Thymus (tissue), 11 donors: ENCODE results near the gene SHISA4. TPM values are rescaled to one million over a fixed set of nuclear protein-coding genes. Genes with fewer than 3 reads are reported as not detected.

Experiments used
- DNase-seq, 9 donors: peaks; one replicate each; pipeline ENCODE4 v3.0.0-alpha.2; 2013; ENCODE audit warnings: low spot score in 9 of 9, low read depth in 6 of 9, missing footprints in 1 of 9
- H3K27ac ChIP-seq, 2 donors: one replicate each; pipeline ENCODE4 v1.5.1; 2013; ENCODE audit warnings: control low read depth in 1 of 2, low read depth in 1 of 2, low read length in 1 of 2, mild to moderate bottlenecking in 1 of 2, moderate library complexity in 1 of 2
- H3K27me3 ChIP-seq, 2 donors: one replicate each; pipeline ENCODE4 v1.5.1; 2013; ENCODE audit warnings: low read length in 1 of 2; ENCODE audit not compliant: control insufficient read depth in 2 of 2, insufficient read depth in 1 of 2
- H3K36me3 ChIP-seq, 2 donors: one replicate each; pipeline ENCODE4 v1.5.1; 2013; ENCODE audit warnings: low read length in 1 of 2, mild to moderate bottlenecking in 1 of 2, moderate library complexity in 1 of 2; ENCODE audit not compliant: control insufficient read depth in 2 of 2, insufficient read depth in 2 of 2
- H3K4me1 ChIP-seq, 2 donors: one replicate each; pipeline ENCODE4 v1.5.1; 2013; ENCODE audit warnings: low read length in 2 of 2; ENCODE audit not compliant: control insufficient read depth in 2 of 2, insufficient read depth in 2 of 2
- H3K4me3 ChIP-seq, 2 donors: one replicate each; pipeline ENCODE4 v1.5.1; 2013; ENCODE audit warnings: low read length in 2 of 2, control low read depth in 1 of 2, mild to moderate bottlenecking in 1 of 2
- H3K9me3 ChIP-seq, 2 donors: one replicate each; pipeline ENCODE4 v1.5.1; 2013; ENCODE audit warnings: low read length in 1 of 2, mild to moderate bottlenecking in 1 of 2; ENCODE audit not compliant: control insufficient read depth in 2 of 2, insufficient read depth in 1 of 2
- WGBS: extraction: QIAGEN DNeasy Blood & Tissue Kit; methylation state at CpG from one replicate; pipeline ENCODE4 v1.1.7; 2013; 5-methylcytosine and 5-hydroxymethylcytosine counted together
- polyA plus RNA-seq: library from polyadenylated mRNA; stranded (reverse); fragments of 200-250 nt; gene quantifications from one replicate; pipeline ENCODE4 v1.2.3, GENCODE V29; 2013
- total RNA-seq: library from RNA; stranded (reverse); fragments of 120-200 nt; gene quantifications from one replicate; pipeline ENCODE4 v1.2.4, GENCODE V29; 2013
- donor health status: healthy.

The SHISA4 gene
- total and polyA plus RNA-seq, 2 donors, result 0.57 to 5.0 TPM

DNA sequence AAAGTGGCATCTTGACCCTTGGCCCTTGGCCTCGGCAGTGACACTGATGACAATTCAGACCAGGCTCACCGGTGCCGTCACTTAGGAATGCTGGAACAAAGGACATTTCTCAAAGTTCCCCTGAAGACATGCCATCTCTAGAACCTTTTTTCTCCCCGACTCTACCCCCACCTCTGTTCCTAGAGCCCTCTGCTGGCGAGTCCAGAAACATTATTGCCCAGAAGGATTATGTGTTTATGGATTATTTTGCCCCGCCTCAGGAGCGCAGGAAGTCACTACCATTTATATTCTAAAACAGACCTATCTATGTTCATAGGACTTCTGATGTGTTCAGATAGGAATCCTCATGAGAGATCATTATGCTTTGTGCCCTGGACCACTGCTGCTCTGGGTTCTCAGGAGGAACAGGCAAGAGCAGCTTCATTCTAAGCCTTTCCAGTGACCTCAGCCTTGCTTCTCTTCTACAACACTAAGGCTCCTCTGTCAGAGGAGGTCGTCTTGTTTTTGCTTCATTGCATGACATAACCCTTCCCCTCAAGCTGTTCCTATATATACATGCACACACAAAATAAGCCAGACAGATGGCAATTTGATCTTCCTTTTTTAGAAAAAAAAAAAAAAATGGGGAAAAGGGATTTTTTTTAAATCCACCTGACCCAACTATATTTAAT is 12.4 kb upstream of the SHISA4 start:
- Histone ChIP-seq H3K4me3 (no peak overlapping the region), H3K27me3 (no peaks in the 10 kb centered on the region), H3K9me3 (no peaks in the 10 kb centered on the region), H3K27ac (no peak overlapping the region), H3K4me1 (no peaks in the 10 kb centered on the region), H3K36me3 (peaks cover 43 to 48% of the 10 kb centered on the region in 2 donors)
- no peak for DNase-seq
- 93% methylated on average over 8 of the region's 8 CpGs for WGBS

- 78% methylated on average over 6 of the region's 6 CpGs for WGBS
- DNase-seq, result peak in 6 of 9 donors; percentile 13 to 57 (median 24)
- Histone ChIP-seq H3K27ac (no peak overlapping the region), H3K9me3 (no peaks in the 10 kb centered on the region), H3K4me1 (no peaks in the 10 kb centered on the region), H3K4me3 (no peak overlapping the region), H3K36me3 (peaks cover 28 to 33% of the 10 kb centered on the region in 2 donors), H3K27me3 (no peaks in the 10 kb centered on the region)
These were observed 10.8 kb upstream of the SHISA4 start for GRCh38 chr1:201877877-201878401.

- WGBS, result 83% methylated on average over 6 of the region's 6 CpGs
These were observed 7.6 kb upstream of the SHISA4 start for GRCh38 chr1:201880928-201881571.

DNA sequence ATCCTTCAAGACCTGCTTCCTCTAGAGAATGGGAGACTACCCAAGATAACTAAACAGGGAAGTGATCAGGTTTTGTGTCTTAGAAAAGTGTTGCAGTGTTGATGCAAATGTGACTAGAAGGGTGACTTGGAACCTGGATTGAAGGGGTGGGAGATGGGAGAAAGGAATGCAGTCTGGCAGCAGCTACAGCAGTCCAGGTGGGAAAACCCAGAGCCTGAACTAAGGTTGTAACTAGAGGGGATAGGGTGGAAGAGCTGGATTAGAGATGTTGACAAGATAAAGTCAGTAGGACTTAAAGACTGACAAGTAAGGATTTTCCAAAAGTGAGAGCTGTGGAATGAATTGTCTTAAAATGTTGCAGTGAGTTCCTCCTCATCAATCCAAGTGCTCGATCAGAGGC is 7.1 kb upstream of the SHISA4 start:
- H3K4me3 ChIP-seq, result no peak overlapping the region
- H3K36me3 ChIP-seq, result peaks cover 0 to 4% of the 10 kb centered on the region in 2 donors
- peaks cover 2 to 23% of the 10 kb centered on the region in 2 donors for H3K27me3 ChIP-seq
- no peak overlapping the region for H3K27ac ChIP-seq
- DNase-seq, result no peak
- H3K4me1 ChIP-seq, result no peaks in the 10 kb centered on the region
- no peaks in the 10 kb centered on the region for H3K9me3 ChIP-seq
- WGBS, result 96% methylated on average over 1 of the region's 1 CpG

More at GRCh38 chr1:201880928-201881571, 7.6 kb upstream of the SHISA4 start:
- no peak overlapping the region for H3K4me3 ChIP-seq
- H3K27ac ChIP-seq, result no peak overlapping the region
- H3K9me3 ChIP-seq, result no peaks in the 10 kb centered on the region
- DNase-seq, result no peak
- H3K27me3 ChIP-seq, result peaks cover 2 to 17% of the 10 kb centered on the region in 2 donors
- H3K36me3 ChIP-seq, result peaks cover 5 to 9% of the 10 kb centered on the region in 2 donors
- no peaks in the 10 kb centered on the region for H3K4me1 ChIP-seq

DNA sequence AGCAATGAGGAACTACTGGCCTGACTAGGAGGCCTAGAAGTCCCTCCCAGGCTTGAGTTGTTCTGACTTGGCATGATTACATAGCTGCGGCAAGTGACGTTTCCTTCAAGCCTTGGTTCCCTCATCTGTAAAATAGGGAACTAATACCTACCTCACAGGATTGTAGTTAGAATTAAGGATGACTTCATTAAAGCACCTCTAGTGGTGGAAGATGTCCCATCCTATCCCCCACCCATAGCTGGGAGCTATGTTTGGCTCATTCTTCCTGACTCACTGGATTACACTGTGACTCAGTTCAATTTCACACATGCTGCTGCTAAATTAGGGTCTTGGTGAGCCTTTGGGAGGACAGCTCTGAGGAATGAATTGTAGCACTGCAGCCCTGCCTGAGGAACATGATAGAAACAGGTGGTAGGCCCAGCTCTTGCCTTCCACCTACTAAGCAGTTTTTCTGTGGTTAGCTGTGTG is 6.0 kb upstream of the SHISA4 start:
- Histone ChIP-seq H3K4me1 (no peaks in the 10 kb centered on the region), H3K9me3 (no peaks in the 10 kb centered on the region), H3K4me3 (no peak overlapping the region), H3K27me3 (peaks cover 6 to 34% of the 10 kb centered on the region in 2 donors), H3K27ac (no peak overlapping the region), H3K36me3 (peaks cover 0 to 2% of the 10 kb centered on the region in 2 donors)
- WGBS, result 36% methylated on average over 2 of the region's 2 CpGs
- DNase-seq, result peak in 1 of 9 donors; percentile 28

- Histone ChIP-seq H3K4me3 (no peak overlapping the region), H3K4me1 (no peaks in the 10 kb centered on the region), H3K36me3 (peaks cover 0 to 2% of the 10 kb centered on the region in 2 donors), H3K27ac (no peak overlapping the region), H3K27me3 (peaks cover 11 to 39% of the 10 kb centered on the region in 2 donors), H3K9me3 (no peaks in the 10 kb centered on the region)
- DNase-seq, result no peak
- WGBS, result 91% methylated on average over 3 of the region's 3 CpGs
These were observed 5.4 kb upstream of the SHISA4 start for GRCh38 chr1:201883266-201883665.

DNA sequence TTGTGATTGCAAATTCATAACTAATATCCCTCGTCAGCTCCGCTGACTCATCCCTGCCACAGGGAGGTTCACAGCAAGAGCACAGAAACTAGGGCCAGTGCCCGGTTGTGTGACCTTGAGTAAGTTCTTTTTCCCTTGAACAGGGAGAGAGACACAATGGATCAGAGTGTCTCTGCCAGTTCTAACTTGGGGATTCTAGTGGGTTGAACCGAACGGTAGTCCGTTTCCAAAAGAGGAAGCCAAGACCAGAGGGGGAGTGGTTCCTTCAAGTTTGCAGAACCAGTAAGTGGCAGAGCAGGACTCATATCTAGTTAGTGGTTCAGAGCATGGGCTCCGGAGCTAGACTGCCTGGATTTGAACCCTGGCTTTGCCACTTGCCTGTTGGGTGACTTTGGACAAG is 4.9 kb upstream of the SHISA4 start:
- Histone ChIP-seq H3K9me3 (no peaks in the 10 kb centered on the region), H3K36me3 (no peaks in the 10 kb centered on the region), H3K4me3 (no peak overlapping the region), H3K4me1 (no peaks in the 10 kb centered on the region), H3K27ac (no peak overlapping the region), H3K27me3 (peaks cover 14 to 45% of the 10 kb centered on the region in 2 donors)
- DNase-seq, result peak in 1 of 9 donors; percentile 15
- 31% methylated on average over 7 of the region's 7 CpGs for WGBS

DNA sequence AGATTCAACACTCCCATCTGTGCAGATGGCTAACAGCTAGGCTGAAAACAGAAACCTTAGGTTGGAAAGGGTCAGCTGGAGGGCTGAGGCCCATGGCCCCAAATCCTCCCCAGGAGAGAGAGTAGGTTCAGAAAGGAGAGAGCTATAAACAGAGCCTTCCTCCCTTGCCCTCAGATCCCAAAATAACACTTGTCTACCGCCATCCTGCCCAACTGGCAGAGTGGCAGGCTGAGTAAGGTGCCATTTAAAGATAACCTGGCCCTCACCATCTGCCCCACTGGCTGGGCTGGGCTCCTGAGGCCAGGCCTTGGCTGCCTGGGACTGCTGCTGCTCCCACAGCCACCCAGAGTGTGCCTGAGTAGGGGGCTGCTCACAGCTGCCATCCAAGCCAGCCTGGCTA is 4.3 kb upstream of the SHISA4 start:
- DNase-seq, result no peak
- no peak overlapping the region for H3K27ac ChIP-seq
- H3K36me3 ChIP-seq, result no peaks in the 10 kb centered on the region
- no peak overlapping the region for H3K4me3 ChIP-seq
- peaks cover 18 to 51% of the 10 kb centered on the region in 2 donors for H3K27me3 ChIP-seq
- no peaks in the 10 kb centered on the region for H3K9me3 ChIP-seq
- no peaks in the 10 kb centered on the region for H3K4me1 ChIP-seq
- WGBS, result 46% methylated on average over 1 of the region's 1 CpG

DNA sequence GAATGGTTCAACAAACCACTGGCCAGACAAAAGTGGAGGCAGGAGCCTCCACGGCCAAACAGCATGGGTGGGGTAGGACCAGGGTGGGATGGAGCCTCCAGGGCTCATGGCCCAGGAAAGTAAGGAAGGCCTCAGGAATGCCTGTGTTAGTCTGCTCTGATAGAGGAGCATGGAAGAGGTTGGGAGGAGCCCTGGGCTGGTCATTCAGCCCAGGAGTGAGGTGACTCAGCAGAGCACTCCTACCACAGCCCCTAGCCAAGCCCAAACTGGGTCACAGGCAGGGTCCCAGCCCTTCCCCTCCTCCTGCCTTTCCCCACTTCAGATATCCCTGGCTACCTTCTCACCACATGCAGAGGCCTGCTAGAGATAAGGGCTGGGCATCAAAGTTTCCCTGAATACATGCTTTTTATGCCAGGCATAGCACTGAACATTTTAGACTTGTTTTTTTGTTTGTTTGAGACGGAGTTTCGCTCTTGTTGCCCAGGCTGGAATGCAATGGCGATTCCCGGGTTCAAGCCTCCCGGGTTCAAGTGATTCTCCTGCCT is 3.1 kb upstream of the SHISA4 start:
- no peaks in the 10 kb centered on the region for H3K36me3 ChIP-seq
- peaks cover 0 to 2% of the 10 kb centered on the region in 2 donors for H3K9me3 ChIP-seq
- no peaks in the 10 kb centered on the region for H3K4me1 ChIP-seq
- no peak for DNase-seq
- WGBS, result 95% methylated on average over 6 of the region's 6 CpGs
- no peak overlapping the region for H3K27ac ChIP-seq
- peaks cover 28 to 63% of the 10 kb centered on the region in 2 donors for H3K27me3 ChIP-seq
- no peak overlapping the region for H3K4me3 ChIP-seq
